Activated T-cell treated with anti-CD3 and anti-CD28 coated beads, Interleukin-2, amount 50 U/mL, for 72 hours (primary cell): ENCODE data around the gene ZNF587. TPM values are rescaled to one million over a fixed set of nuclear protein-coding genes. Genes with fewer than 3 reads are reported as not detected.
"Not testable (repeated sequence)": the region's sequence is repeated elsewhere in the genome, so short reads cannot be mapped to it uniquely, and the experiment has no call there.

Experiments
- ATAC-seq, 2 donors: fragments of 150-1000 bp; cut with Tn5 transposase; replicated peaks in 1 of 2; 2 replicates each; pipeline ENCODE4 v1.10.0; 2021; ENCODE audit warnings: moderate library complexity in 2 of 2, mild to moderate bottlenecking in 1 of 2
- DNase-seq, 2 donors: peaks; one replicate each; pipeline ENCODE4 v3.0.0; 2021 to 2022; ENCODE audit warnings: mixed read lengths in 1 of 2
- H3K27ac Mint-ChIP-seq: one replicate; pipeline ENCODE4 v1.8.0; 2022; ENCODE audit warnings: mild to moderate bottlenecking, moderate library complexity, mixed read lengths
- H3K27me3 Mint-ChIP-seq: one replicate; pipeline ENCODE4 v1.8.0; 2022; ENCODE audit warnings: low read depth, mixed read lengths
- H3K36me3 Mint-ChIP-seq, 2 donors: one replicate each; pipeline ENCODE4 v1.8.0; 2022; ENCODE audit warnings: mixed read lengths in 2 of 2, mild to moderate bottlenecking in 1 of 2; ENCODE audit not compliant: insufficient read depth in 2 of 2
- H3K4me1 Mint-ChIP-seq: one replicate; pipeline ENCODE4 v1.8.0; 2022; ENCODE audit warnings: low read depth, mixed read lengths
- H3K4me3 Mint-ChIP-seq, 2 donors: one replicate each; pipeline ENCODE4 v1.8.0; 2022; ENCODE audit warnings: mild to moderate bottlenecking in 2 of 2, mixed read lengths in 2 of 2, moderate library complexity in 2 of 2
- H3K9me3 Mint-ChIP-seq, 2 donors: one replicate each; pipeline ENCODE4 v1.8.0; 2022; ENCODE audit warnings: mixed read lengths in 2 of 2
- total RNA-seq, 2 donors: library from RNA; stranded (reverse); gene quantifications; one replicate each; pipeline ENCODE4 v1.2.3, GENCODE V29; 2022

The ZNF587 gene
- total RNA-seq, 2 donors from 2014 or later: 31.5 to 32.5 TPM

DNA sequence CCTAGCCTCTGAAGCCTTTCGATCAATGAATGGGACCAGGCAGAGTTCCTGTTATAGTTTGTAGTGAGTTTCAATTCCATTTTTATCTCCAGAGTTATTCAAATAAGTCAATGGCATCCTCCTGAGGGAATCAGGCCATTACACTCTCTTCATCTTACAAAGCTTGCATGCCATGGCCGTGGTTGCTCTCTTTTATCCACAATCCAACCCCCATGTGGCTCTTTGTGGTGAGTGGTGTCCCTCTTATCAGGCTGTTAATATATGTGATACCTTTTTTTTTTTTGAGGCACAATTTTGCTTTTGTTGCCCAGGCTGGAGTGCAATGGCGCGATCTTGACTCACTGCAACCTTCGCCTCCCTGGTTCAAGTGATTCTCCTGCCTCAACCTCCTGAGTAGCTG, 12.7 kb upstream of the ZNF587 start:
- DNase-seq, H3K4me3 Mint-ChIP-seq, H3K27me3 Mint-ChIP-seq, H3K9me3 Mint-ChIP-seq, H3K27ac Mint-ChIP-seq, H3K4me1 Mint-ChIP-seq, ATAC-seq: not testable (repeated sequence)
- peaks cover 8 to 10% of the 10 kb centered on the region in 2 donors for H3K36me3 Mint-ChIP-seq

DNA sequence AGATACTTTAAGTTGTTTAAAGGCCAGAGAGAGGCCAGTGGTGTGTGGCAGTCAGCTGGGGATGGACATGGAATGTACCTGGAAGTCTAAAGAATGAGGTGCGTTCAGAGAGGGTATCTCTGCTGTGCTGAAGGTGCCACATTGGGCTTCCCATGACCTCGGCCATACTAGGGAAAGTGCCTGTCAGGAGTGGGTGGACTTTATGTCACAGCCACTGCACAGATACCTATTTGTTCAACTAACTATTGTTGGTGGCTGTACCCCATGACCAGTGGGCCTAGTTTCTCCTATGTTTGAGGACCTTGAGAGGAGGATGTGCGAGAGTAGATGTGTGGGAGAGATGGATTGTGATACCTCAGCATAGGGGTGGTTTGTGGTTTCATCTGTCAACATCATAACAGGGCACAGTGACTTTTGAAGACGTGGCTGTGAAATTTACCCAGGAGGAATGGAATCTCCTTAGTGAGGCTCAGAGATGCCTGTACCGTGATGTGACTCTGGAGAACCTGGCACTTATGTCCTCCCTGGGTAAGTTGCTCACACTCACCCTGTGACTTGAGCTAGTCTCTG, 11.0 kb upstream of the ZNF587 start:
- not testable (repeated sequence) for H3K4me3 Mint-ChIP-seq, H3K9me3 Mint-ChIP-seq, H3K27me3 Mint-ChIP-seq, DNase-seq, H3K4me1 Mint-ChIP-seq
- peak; percentile 78 to 84 for ATAC-seq
- Mint-ChIP-seq H3K36me3 (peaks cover 12 to 14% of the 10 kb centered on the region in 2 donors), H3K27ac (peak overlapping the region; percentile 43)

DNA sequence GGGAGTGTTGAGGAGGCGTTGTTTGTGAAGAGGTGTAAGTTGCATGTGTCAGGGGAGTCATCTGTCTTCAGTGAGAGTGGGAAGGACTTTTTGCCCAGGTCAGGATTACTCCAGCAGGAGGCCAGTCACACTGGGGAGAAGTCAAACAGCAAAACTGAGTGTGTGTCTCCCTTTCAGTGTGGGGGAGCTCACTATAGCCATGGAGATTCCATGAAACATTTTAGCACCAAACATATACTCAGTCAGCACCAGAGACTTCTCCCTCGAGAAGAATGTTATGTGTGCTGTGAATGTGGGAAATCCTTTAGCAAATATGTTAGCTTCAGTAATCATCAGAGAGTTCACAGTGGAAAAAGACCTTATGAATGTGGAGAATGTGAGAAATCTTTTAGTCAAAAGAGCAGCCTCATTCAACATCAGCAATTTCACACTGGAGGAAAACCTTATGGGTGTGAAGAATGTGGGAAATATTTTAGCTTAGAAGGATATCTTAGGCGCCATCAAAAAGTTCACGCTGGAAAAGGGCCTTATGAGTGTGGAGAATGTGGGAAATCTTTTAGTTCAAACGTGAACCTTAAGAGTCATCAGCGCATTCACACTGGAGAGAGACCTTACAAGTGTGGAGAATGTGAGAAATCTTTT, 8.4 kb upstream of the ZNF587 start:
- H3K4me1 Mint-ChIP-seq: peaks cover 7% of the 10 kb centered on the region
- H3K27ac Mint-ChIP-seq: no peak overlapping the region
- H3K4me3 Mint-ChIP-seq: no peak overlapping the region
- ATAC-seq (no peak), DNase-seq (no peak)
- no peaks in the 10 kb centered on the region for H3K27me3 Mint-ChIP-seq
- H3K9me3 Mint-ChIP-seq: no peaks in the 10 kb centered on the region
- H3K36me3 Mint-ChIP-seq: peaks cover 12 to 17% of the 10 kb centered on the region in 2 donors

GRCh38 chr19:57847164-57847563, 2.5 kb upstream of the ZNF587 start:
- not testable (repeated sequence) for H3K4me3 Mint-ChIP-seq, H3K27me3 Mint-ChIP-seq, ATAC-seq, DNase-seq, H3K9me3 Mint-ChIP-seq, H3K27ac Mint-ChIP-seq
- peaks cover 17% of the 10 kb centered on the region for H3K4me1 Mint-ChIP-seq
- peaks cover 8 to 26% of the 10 kb centered on the region in 2 donors for H3K36me3 Mint-ChIP-seq

DNA sequence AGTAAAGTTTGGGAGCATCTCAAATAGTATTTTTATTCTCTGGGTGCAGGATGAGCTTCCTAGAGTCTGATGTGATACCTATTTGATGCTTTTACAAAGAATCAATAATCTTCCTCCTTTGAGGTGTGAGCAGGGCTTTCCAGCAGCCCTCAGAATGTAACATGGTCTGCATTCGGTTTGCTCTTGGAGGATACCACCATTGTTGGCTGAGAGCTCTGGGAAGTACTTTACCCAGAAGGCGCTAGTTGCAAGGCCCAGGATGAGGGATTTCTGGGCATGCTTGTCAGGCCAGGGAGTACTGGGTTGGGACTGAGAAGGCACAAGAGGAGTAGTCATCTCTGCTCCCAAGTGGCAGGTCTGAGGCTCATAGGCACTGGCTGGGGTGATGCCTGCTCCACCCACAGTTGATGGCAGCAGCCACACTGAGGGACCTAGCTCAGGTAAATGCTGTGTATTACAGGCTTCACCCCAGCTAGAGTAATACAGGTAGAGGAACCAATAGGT, 445 bp upstream of the ZNF587 start:
- ATAC-seq: peak in 1 of 2 donors; percentile 44
- Mint-ChIP-seq H3K4me3 (peak overlapping the region; percentile 89 to 92), H3K4me1 (peaks cover 17% of the 10 kb centered on the region), H3K36me3 (peaks cover 18 to 33% of the 10 kb centered on the region in 2 donors), H3K27ac (peak overlapping the region; percentile 97)
- H3K27me3 Mint-ChIP-seq, H3K9me3 Mint-ChIP-seq, DNase-seq: not testable (repeated sequence)

DNA sequence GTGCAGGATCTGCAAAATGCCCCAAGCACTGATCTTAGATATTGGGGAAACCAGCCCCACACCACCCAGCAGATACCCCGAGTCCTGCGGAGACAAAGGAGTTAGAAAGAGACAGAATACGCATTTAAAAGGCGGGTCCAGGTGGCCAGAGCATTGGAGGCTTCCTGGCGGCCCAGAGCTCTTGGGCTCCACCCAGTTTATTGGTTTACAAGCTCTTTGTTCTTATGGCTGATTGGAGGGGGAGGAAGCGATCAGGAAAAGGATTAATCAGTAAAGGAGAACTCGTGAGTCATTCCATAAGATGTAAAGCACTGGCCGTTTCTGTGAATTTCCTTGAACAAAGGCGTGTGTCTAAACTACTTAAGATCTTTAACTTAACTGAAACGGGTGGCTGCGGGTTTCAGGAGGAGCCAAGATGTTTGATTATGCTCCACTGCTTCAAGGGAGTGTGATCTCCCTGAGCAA, 926 bp downstream of the ZNF587 start:
- ATAC-seq (peak in 1 of 2 donors; percentile 7), DNase-seq (peak; percentile 14 to 22)
- H3K4me1 Mint-ChIP-seq: peaks cover 17% of the 10 kb centered on the region
- H3K27ac Mint-ChIP-seq: peak overlapping the region; percentile 97
- peak overlapping the region; percentile 89 to 92 for H3K4me3 Mint-ChIP-seq
- H3K36me3 Mint-ChIP-seq: peaks cover 18 to 40% of the 10 kb centered on the region in 2 donors
- H3K27me3 Mint-ChIP-seq: no peaks in the 10 kb centered on the region
- peaks cover 5 to 7% of the 10 kb centered on the region in 2 donors for H3K9me3 Mint-ChIP-seq

- DNase-seq, H3K9me3 Mint-ChIP-seq, ATAC-seq, H3K27me3 Mint-ChIP-seq, H3K4me3 Mint-ChIP-seq: not testable (repeated sequence)
- H3K4me1 Mint-ChIP-seq: peaks cover 17% of the 10 kb centered on the region
- H3K36me3 Mint-ChIP-seq: peaks cover 25 to 54% of the 10 kb centered on the region in 2 donors
- H3K27ac Mint-ChIP-seq: peak overlapping the region; percentile 28
These were observed 2.3 kb downstream of the ZNF587 start for GRCh38 chr19:57851812-57852603.

DNA sequence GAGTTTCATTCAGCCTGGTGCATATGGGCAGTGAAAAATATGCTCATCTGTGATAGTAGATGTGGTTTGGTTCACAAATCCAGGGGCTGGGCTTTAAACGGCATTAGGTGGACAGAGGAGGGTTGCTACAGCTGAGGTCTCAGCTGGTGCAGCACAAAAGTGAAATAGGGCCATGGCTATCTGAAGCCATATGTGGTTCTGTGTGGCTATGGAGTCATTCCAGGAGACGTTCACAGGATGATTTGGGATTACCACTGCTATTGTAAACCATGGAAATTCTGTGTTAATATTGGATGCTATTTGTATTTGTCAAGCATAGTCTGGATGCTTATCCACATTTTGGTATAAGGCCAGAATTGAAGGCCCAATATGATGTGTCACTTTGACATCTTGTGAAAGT, 4.5 kb downstream of the ZNF587 start:
- not testable (repeated sequence) for H3K4me3 Mint-ChIP-seq, DNase-seq, H3K27ac Mint-ChIP-seq, ATAC-seq, H3K27me3 Mint-ChIP-seq, H3K9me3 Mint-ChIP-seq
- peaks cover 32 to 64% of the 10 kb centered on the region in 2 donors for H3K36me3 Mint-ChIP-seq
- peaks cover 17% of the 10 kb centered on the region for H3K4me1 Mint-ChIP-seq

DNA sequence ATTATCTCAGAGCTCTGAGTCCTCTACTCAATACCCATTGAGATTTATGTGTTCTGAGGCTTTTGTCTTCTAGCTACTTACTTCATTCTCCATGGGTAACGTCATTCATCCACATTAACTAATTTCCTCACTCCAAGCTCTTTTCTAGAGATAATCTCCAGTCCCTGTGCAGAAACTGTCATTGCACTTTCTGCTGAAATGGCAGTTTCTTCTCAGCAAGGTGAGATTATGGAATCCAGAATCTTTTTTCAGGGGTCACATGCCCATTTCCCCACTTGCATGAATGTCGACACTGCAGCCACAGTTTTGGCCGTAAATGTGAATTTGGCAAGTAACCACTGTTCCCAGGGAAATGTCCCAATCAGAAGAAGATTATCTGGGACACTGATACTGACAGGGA, 12.7 kb downstream of the ZNF587 start:
- not testable (repeated sequence) for H3K4me3 Mint-ChIP-seq, H3K4me1 Mint-ChIP-seq, H3K27ac Mint-ChIP-seq, H3K27me3 Mint-ChIP-seq, ATAC-seq, DNase-seq
- Mint-ChIP-seq H3K9me3 (peaks cover under 1 to 21% of the 10 kb centered on the region in 2 donors), H3K36me3 (peaks cover 44 to 77% of the 10 kb centered on the region in 2 donors)

- ATAC-seq: no peak
- Mint-ChIP-seq H3K4me3 (no peak overlapping the region), H3K27ac (no peak overlapping the region), H3K27me3 (no peaks in the 10 kb centered on the region), H3K4me1 (no peaks in the 10 kb centered on the region), H3K36me3 (peaks cover 44 to 72% of the 10 kb centered on the region in 2 donors), H3K9me3 (peaks cover 6 to 22% of the 10 kb centered on the region in 2 donors)
- no peak for DNase-seq
These were observed 18.3 kb downstream of the ZNF587 start for GRCh38 chr19:57867868-57868492.

DNA sequence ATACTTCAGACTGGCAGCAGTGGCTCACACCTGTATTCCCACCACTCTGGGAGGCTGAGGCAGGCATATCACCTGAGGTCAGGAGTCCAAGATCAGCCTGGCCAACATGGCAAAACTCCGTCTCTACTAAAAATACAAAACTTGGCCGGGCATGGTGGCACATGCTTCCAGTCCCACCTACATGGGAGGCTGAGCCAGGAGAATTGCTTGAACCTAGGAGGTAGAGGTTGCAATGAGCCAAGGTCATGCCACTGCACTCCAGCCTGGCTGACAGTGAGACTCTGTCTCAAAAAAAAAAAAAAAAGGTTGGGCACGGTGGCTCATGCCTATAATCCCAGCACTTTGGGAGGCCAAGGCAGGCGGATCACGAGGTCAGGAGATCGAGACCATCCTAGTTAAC, 20.0 kb downstream of the ZNF587 start:
- DNase-seq, H3K27ac Mint-ChIP-seq, H3K4me1 Mint-ChIP-seq, H3K27me3 Mint-ChIP-seq, H3K4me3 Mint-ChIP-seq, ATAC-seq: not testable (repeated sequence)
- Mint-ChIP-seq H3K36me3 (peaks cover 58 to 77% of the 10 kb centered on the region in 2 donors), H3K9me3 (peaks cover 12 to 33% of the 10 kb centered on the region in 2 donors)

DNA sequence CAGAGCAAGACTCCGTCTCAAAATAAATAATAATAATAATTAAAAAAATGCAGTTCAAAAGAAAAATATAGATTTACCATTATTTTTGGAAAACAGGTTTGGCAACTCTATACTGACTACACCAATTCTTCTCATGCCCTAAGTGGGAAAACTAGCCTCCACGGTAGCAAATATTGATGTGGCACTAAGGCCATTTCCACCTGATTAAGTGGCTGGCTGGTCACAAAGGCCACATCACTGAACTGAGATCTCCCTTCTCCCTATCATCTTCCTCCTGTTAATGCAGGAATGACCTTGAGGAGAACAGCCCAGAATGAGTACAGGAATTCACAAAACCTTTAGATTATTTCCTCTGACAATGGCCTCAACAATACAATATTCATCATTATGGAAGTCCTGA, 20.6 kb downstream of the ZNF587 start:
- Mint-ChIP-seq H3K9me3 (peaks cover 13 to 37% of the 10 kb centered on the region in 2 donors), H3K27ac (no peak overlapping the region), H3K4me3 (no peak overlapping the region), H3K36me3 (peaks cover 61 to 74% of the 10 kb centered on the region in 2 donors), H3K27me3 (no peaks in the 10 kb centered on the region), H3K4me1 (no peaks in the 10 kb centered on the region)
- no peak for ATAC-seq
- no peak for DNase-seq
